ENCODE measurements around the gene DDHD1.

The DDHD1 gene

DNA sequence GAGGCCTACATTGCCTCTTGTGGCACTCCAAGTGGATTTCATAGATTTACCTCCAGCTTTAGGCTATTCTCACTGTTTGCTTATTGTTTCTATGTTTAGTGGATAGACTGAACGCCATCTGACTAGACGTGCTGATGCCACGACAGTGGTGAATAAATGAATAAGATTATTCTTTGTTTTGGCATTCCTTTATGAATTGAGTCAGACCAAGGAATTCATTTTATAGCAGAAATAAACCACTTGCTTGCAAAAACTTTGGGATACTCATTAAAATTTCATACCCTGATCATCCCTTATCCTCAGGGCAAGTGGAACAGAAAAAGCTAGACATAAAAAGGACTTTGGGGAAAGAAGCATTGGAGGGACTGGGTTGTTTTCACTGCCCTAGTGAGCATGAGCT is 130.5 kb downstream of the DDHD1 start:
- no peak for DNase-seq (ENCODE audit: low read depth)
- no peak overlapping the region for H3K4me3 ChIP-seq (ENCODE audit: low read depth, low read length)
- TF ChIP-seq, protein P1, sequence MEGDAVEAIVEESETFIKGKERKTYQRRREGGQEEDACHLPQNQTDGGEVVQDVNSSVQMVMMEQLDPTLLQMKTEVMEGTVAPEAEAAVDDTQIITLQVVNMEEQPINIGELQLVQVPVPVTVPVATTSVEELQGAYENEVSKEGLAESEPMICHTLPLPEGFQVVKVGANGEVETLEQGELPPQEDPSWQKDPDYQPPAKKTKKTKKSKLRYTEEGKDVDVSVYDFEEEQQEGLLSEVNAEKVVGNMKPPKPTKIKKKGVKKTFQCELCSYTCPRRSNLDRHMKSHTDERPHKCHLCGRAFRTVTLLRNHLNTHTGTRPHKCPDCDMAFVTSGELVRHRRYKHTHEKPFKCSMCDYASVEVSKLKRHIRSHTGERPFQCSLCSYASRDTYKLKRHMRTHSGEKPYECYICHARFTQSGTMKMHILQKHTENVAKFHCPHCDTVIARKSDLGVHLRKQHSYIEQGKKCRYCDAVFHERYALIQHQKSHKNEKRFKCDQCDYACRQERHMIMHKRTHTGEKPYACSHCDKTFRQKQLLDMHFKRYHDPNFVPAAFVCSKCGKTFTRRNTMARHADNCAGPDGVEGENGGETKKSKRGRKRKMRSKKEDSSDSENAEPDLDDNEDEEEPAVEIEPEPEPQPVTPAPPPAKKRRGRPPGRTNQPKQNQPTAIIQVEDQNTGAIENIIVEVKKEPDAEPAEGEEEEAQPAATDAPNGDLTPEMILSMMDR (IDR thresholded peaks at IDR 0.05; ENCODE audit: low read depth, low read length, missing control alignments), result no peak

DNA sequence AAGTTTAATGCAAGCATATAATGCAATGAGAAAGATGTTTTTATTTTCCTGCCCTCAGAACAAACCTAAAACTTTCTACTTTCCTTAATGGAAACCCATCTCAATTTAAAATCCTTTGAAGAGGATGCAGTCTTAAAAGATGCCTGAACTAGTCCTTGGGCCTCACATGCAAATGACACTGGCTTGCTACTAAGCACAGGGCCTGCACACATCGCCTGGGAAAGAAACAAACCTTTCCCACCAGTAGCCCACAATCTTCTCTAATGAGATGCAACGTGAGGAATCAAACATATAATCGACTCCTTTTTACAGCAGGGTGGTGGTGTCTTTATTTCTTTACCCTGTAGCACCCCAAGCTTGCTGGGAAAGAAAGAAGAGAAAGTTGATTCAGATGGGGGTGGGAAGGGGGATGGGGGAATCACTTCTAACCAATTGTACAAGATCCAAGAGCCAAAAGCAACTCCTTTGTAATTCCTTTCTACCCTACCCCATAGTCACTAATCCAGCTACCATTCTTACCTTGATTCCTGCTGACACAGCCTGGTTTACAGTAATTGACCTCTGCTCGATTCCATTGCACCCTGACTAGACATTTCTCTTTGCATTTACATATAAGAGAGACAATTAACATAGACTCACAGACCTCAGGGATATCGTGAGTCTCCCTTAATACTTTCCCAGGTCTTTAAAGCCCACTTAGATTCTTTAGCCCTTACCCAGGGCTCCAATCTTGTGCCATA is 132.8 kb downstream of the DDHD1 start:
- DNase-seq (ENCODE audit: low read depth), result no peak
- H3K4me3 ChIP-seq (ENCODE audit: low read depth, low read length), result no peak overlapping the region
- TF ChIP-seq, protein P1 (IDR thresholded peaks at IDR 0.05; ENCODE audit: low read depth, low read length, missing control alignments), result no peak

DNA sequence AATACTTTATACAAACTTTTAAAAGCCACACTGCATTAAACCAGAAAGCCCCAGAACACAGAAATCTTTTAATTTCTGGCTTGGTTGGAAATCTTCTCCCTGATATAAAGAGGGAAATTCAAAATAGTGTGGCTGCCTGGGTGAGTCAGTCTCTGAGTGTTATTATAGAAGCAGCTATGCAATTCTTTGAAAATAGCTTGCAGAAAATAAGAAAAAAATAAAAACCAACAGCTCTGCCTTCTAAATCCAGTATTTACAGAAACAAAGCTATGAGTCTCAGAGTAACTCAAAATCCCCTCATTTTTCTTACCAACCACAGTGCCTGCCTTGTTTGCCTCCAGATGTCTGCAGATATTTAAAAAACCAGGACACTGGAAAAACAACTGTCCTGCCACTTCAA is 133.7 kb downstream of the DDHD1 start:
- TF ChIP-seq, protein P1 (IDR thresholded peaks at IDR 0.05; ENCODE audit: low read depth, low read length, missing control alignments), result no peak
- no peak for DNase-seq (ENCODE audit: low read depth)
- H3K4me3 ChIP-seq (ENCODE audit: low read depth, low read length), result no peak overlapping the region

DNA sequence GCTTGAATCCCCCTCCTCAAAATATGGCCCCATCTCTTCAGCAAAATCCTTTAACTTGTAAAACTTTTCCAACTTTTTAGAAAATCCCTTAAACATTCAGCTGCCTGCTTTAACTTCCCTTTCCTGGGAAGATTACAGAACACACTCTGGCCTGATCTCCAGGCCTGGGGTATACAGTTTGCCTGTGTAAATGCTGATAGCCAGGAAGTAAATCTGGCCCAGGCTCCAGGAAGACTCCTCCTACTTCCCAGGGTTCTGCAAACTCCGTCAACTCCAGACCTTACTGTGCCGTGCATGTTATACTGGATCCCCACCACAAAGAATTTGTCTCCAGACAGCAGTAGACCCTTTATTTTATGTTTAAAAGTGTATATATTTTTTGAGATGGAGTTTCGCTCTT is 135.3 kb downstream of the DDHD1 start:
- no peak overlapping the region for H3K4me3 ChIP-seq (ENCODE audit: low read depth, low read length)
- TF ChIP-seq, protein P1 (IDR thresholded peaks at IDR 0.05; ENCODE audit: low read depth, low read length, missing control alignments), result no peak
- DNase-seq (ENCODE audit: low read depth), result no peak

- TF ChIP-seq, protein P1 (IDR thresholded peaks at IDR 0.05; ENCODE audit: low read depth, low read length, missing control alignments), result no peak
- no peak for DNase-seq (ENCODE audit: low read depth)
- no peak overlapping the region for H3K4me3 ChIP-seq (ENCODE audit: low read depth, low read length)
These were observed 136.2 kb downstream of the DDHD1 start for GRCh38 chr14:53016919-53017318.

GRCh38 chr14:53016491-53016890 is 136.6 kb downstream of the DDHD1 start:
- no peak overlapping the region for H3K4me3 ChIP-seq (ENCODE audit: low read depth, low read length)
- TF ChIP-seq, protein P1 (IDR thresholded peaks at IDR 0.05; ENCODE audit: low read depth, low read length, missing control alignments), result no peak
- DNase-seq (ENCODE audit: low read depth), result no peak

- H3K4me3 ChIP-seq (ENCODE audit: low read depth, low read length), result no peak overlapping the region
- TF ChIP-seq, protein P1 (IDR thresholded peaks at IDR 0.05; ENCODE audit: low read depth, low read length, missing control alignments), result no peak
- DNase-seq (ENCODE audit: low read depth), result no peak
These were observed 142.1 kb downstream of the DDHD1 start for GRCh38 chr14:53011053-53011462.

Measured in GM12864 (cell line).